Measurements from ENCODE around the gene FHIT. TPM values are rescaled to one million over a fixed set of nuclear protein-coding genes. Genes with fewer than 3 reads are reported as not detected.
"Not testable (repeated sequence)": the region's sequence is repeated elsewhere in the genome, so short reads cannot be mapped to it uniquely, and the experiment has no call there.

Gene FHIT
- total RNA-seq, 1 experiment from 2014 or later = 9.8 TPM

DNA sequence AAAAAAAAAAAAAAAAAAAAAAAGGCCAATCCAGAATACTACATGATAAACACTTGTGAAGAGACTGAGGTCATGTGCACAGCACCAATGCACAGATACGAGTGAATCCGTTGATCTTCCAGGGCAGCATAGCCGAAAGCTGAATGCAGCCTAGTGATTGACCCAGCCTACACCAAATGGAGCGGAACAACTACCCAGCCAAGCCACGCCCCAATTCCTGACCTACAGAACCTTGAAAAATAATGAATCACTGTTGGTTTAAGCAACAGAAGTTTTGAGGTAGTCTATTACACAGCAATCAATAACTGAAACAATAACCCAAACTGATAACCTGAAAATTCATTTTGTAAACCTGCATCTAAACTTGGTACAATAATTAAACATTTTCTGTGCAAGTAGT is 361.0 kb downstream of the FHIT start:
- CTCF ChIA-PET = no interaction called here
- H3K27me3 ChIP-seq (ENCODE audit: insufficient read depth, low read depth) = no peaks in the 10 kb centered on the region

DNA sequence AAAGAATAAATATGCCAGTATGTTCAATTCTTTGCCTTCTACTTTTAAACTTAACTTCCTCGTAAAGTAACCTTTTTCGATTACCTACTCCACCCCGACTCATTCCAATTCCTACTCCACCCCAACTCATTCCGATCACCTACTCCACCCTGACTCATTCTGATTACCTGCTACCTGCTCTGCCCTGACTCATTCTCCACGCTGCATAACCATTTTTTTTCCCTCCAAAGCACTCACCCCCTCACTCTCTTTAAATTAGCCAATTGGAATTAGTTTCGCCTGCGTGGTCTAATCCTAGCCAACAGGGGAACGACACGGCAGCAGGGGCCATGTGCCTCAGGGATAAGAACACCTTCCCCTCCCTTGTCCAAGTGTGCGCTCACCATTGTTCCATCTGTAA is 362.3 kb downstream of the FHIT start:
- H3K4me2 ChIP-seq; POLR2A ChIA-PET (ENCODE audit: unreplicated experiment); H3F3A ChIP-seq (ENCODE audit: insufficient read depth, low read depth); H3K4me3 ChIP-seq; DNase-seq; H4K20me1 ChIP-seq (ENCODE audit: insufficient read depth); H3K36me3 ChIP-seq (ENCODE audit: low read depth); CTCF ChIA-PET; H3K27me3 ChIP-seq (ENCODE audit: insufficient read depth, low read depth); H3K27ac ChIP-seq; BruUV-seq (replicated peaks); H2AFZ ChIP-seq; H3K4me1 ChIP-seq (replicated peaks; ENCODE audit: insufficient read depth); intact Hi-C loops (cut with micrococcal nuclease; ENCODE audit: unreplicated experiment); H3K9me2 ChIP-seq (ENCODE audit: insufficient read depth); H3K9me3 ChIP-seq (ENCODE audit: insufficient read depth, low read depth); H3K79me2 ChIP-seq (ENCODE audit: low read depth): not testable (repeated sequence)

More for the DNA sequence above, 361.0 kb downstream of the FHIT start:
- no TSS peak for BruUV-seq (replicated peaks)
- no peaks in the 10 kb centered on the region for H3K79me2 ChIP-seq (ENCODE audit: low read depth)
- no peaks in the 10 kb centered on the region for H3K36me3 ChIP-seq (ENCODE audit: low read depth)
- H3K4me1 ChIP-seq (replicated peaks; ENCODE audit: insufficient read depth) = no peaks in the 10 kb centered on the region
- DNase-seq = no peak
- no peaks in the 10 kb centered on the region for H4K20me1 ChIP-seq (ENCODE audit: insufficient read depth)
- H3K4me2 ChIP-seq = no peak overlapping the region
- TF ChIP-seq, protein P1, sequence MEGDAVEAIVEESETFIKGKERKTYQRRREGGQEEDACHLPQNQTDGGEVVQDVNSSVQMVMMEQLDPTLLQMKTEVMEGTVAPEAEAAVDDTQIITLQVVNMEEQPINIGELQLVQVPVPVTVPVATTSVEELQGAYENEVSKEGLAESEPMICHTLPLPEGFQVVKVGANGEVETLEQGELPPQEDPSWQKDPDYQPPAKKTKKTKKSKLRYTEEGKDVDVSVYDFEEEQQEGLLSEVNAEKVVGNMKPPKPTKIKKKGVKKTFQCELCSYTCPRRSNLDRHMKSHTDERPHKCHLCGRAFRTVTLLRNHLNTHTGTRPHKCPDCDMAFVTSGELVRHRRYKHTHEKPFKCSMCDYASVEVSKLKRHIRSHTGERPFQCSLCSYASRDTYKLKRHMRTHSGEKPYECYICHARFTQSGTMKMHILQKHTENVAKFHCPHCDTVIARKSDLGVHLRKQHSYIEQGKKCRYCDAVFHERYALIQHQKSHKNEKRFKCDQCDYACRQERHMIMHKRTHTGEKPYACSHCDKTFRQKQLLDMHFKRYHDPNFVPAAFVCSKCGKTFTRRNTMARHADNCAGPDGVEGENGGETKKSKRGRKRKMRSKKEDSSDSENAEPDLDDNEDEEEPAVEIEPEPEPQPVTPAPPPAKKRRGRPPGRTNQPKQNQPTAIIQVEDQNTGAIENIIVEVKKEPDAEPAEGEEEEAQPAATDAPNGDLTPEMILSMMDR (conservative IDR thresholded peaks at IDR 0.05) = no peak
- TF ChIP-seq EZH2 (IDR thresholded peaks at IDR 0.05; ENCODE audit: low read depth) = no peak
- POLR2A ChIA-PET (ENCODE audit: unreplicated experiment) = interaction anchor here (0.6 kb wide), 3 partner anchors 22 to 1989 kb away, joined by 3 to 4 read pairs (median 4); no protein-coding TSS in a partner anchor
- no peaks in the 10 kb centered on the region for H3K9me2 ChIP-seq (ENCODE audit: insufficient read depth)
- no peak overlapping the region for H3K27ac ChIP-seq
- no peaks in the 10 kb centered on the region for H3K9me3 ChIP-seq (ENCODE audit: insufficient read depth, low read depth)
- H3K4me3 ChIP-seq = no peak overlapping the region
- no peak overlapping the region for H2AFZ ChIP-seq
- no peaks in the 10 kb centered on the region for H3F3A ChIP-seq (ENCODE audit: insufficient read depth, low read depth)
- intact Hi-C loops (cut with micrococcal nuclease; ENCODE audit: unreplicated experiment) = no loop called here

DNA sequence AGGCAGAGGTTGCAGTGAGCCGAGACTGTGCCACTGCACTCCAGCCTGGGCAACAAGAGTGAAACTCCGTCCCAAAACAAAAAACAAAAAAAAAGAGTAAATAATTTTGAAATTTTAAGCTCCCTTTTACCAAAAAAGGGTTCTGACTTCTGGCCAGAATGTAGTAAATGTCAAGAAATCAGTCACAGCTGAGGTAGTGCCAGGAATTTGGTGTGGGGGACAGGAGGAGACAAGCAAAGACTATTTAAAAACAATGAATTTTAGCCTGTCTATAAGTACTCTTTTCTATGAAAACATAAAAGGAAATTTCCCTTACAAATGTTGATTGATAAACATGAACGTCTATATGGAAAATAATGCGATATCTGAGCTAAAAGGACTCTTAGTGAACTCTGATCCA is 363.7 kb downstream of the FHIT start:
- DNase-seq = no peak
- TF ChIP-seq, protein P1 (conservative IDR thresholded peaks at IDR 0.05) = no peak
- TF ChIP-seq EZH2 (IDR thresholded peaks at IDR 0.05; ENCODE audit: low read depth) = no peak
- Histone ChIP-seq H3K27me3 (ENCODE audit: insufficient read depth, low read depth) (no peaks in the 10 kb centered on the region), H3K79me2 (ENCODE audit: low read depth) (no peaks in the 10 kb centered on the region), H3F3A (ENCODE audit: insufficient read depth, low read depth) (no peaks in the 10 kb centered on the region), H3K9me2 (ENCODE audit: insufficient read depth) (no peaks in the 10 kb centered on the region), H3K4me3 (no peak overlapping the region), H3K27ac (no peak overlapping the region), H3K36me3 (ENCODE audit: low read depth) (no peaks in the 10 kb centered on the region), H4K20me1 (ENCODE audit: insufficient read depth) (no peaks in the 10 kb centered on the region), H2AFZ (no peak overlapping the region), H3K9me3 (ENCODE audit: insufficient read depth, low read depth) (no peaks in the 10 kb centered on the region), H3K4me2 (no peak overlapping the region), H3K4me1 (replicated peaks; ENCODE audit: insufficient read depth) (no peaks in the 10 kb centered on the region)
- POLR2A ChIA-PET (ENCODE audit: unreplicated experiment) = no interaction called here
- CTCF ChIA-PET = no interaction called here
- no TSS peak for BruUV-seq (replicated peaks)
- intact Hi-C loops (cut with micrococcal nuclease; ENCODE audit: unreplicated experiment) = no loop called here

DNA sequence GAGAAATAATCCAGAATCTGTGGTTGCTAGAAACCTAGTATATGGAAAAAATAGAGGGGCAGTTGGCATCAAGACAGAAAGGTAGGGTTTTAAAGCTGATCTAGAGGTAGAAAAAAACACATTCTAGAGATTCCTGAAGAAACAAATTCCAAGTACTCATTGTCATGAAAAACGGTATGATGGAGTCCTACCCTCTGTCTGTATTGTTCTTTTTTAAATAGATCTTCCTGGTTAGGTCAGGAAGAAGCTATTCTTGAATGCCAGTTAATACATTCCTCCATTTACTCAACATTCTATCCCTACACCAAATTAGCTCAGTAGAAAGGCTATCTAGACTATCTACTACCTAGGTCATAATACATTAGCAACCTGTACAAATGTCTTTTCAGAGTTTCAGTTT is 364.7 kb downstream of the FHIT start:
- no peak for TF ChIP-seq EZH2 (IDR thresholded peaks at IDR 0.05; ENCODE audit: low read depth)
- TF ChIP-seq, protein P1 (conservative IDR thresholded peaks at IDR 0.05) = no peak
- Histone ChIP-seq H3F3A (ENCODE audit: insufficient read depth, low read depth) (no peaks in the 10 kb centered on the region), H3K4me1 (replicated peaks; ENCODE audit: insufficient read depth) (no peaks in the 10 kb centered on the region), H4K20me1 (ENCODE audit: insufficient read depth) (no peaks in the 10 kb centered on the region), H3K9me2 (ENCODE audit: insufficient read depth) (no peaks in the 10 kb centered on the region), H3K9me3 (ENCODE audit: insufficient read depth, low read depth) (no peaks in the 10 kb centered on the region), H3K79me2 (ENCODE audit: low read depth) (no peaks in the 10 kb centered on the region), H3K4me2 (no peak overlapping the region), H3K36me3 (ENCODE audit: low read depth) (no peaks in the 10 kb centered on the region), H2AFZ (no peak overlapping the region), H3K4me3 (no peak overlapping the region), H3K27ac (no peak overlapping the region), H3K27me3 (ENCODE audit: insufficient read depth, low read depth) (no peaks in the 10 kb centered on the region)
- POLR2A ChIA-PET (ENCODE audit: unreplicated experiment) = no interaction called here
- CTCF ChIA-PET = no interaction called here
- intact Hi-C loops (cut with micrococcal nuclease; ENCODE audit: unreplicated experiment) = no loop called here
- no peak for DNase-seq
- no TSS peak for BruUV-seq (replicated peaks)

Data from PC-9 (cell line).